Progenitor cell of endocrine pancreas (in vitro differentiated cells): ENCODE results near the gene MMP1. TPM values are rescaled to one million over a fixed set of nuclear protein-coding genes. Genes with fewer than 3 reads are reported as not detected.

ENCODE experiments used
- DNase-seq: peaks from one replicate; pipeline ENCODE4 v3.0.0; 2021; ENCODE audit warnings: low spot score; ENCODE audit not compliant: unreplicated experiment
- H3K27ac Mint-ChIP-seq: 2 replicates; pipeline ENCODE4 v1.8.0; 2021; ENCODE audit warnings: mild to moderate bottlenecking, moderate library complexity, mixed read lengths
- H3K27me3 Mint-ChIP-seq: 2 replicates; pipeline ENCODE4 v1.8.0; 2021; ENCODE audit warnings: mixed read lengths
- H3K36me3 Mint-ChIP-seq: 2 replicates; pipeline ENCODE4 v1.8.0; 2022; ENCODE audit warnings: mixed read lengths; ENCODE audit not compliant: insufficient read depth
- H3K4me1 Mint-ChIP-seq: 2 replicates; pipeline ENCODE4 v1.8.0; 2021; ENCODE audit warnings: low read depth, mixed read lengths
- H3K4me3 Mint-ChIP-seq: 2 replicates; pipeline ENCODE4 v1.8.0; 2021; ENCODE audit warnings: low read depth, mild to moderate bottlenecking, moderate library complexity, mixed read lengths
- H3K9me3 Mint-ChIP-seq: 2 replicates; pipeline ENCODE4 v1.8.0; 2021; ENCODE audit warnings: low read depth, mixed read lengths
- total RNA-seq: library from RNA; stranded (reverse); gene quantifications from 2 replicates; pipeline ENCODE4 v1.2.1, GENCODE V29; 2021
- TF ChIP-seq, protein P1 (sequence below): fragments of 200-600 bp; sonication (generic); IDR thresholded peaks from one replicate; pipeline ENCODE4 v1.5.0; 2021; ENCODE audit warnings: antibody characterized with exemption, mild to moderate bottlenecking; ENCODE audit not compliant: unreplicated experiment

Gene MMP1
- total RNA-seq, 1 donor from 2014 or later: 0.24 TPM

DNA sequence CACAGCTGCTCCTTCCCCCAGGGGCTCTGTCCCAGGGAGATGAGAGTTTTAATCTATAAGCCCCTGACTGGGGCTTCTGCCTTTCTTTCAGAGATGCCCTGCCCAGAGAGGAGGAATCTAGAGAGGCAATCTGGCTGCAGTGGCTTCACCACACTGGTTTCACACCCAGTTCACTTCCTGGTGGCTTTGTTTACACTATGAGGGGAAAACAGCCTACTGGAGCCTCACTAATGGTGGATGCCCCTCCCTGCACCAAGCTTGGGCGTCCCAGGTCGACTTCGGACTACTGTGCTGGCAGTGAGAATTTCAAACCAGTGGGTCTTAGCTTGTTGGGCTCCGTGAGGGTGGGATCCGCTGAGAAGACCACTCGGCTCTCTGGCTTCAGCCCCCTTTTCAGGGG lies 21.5 kb upstream of the MMP1 start:
- TF ChIP-seq, protein P1, sequence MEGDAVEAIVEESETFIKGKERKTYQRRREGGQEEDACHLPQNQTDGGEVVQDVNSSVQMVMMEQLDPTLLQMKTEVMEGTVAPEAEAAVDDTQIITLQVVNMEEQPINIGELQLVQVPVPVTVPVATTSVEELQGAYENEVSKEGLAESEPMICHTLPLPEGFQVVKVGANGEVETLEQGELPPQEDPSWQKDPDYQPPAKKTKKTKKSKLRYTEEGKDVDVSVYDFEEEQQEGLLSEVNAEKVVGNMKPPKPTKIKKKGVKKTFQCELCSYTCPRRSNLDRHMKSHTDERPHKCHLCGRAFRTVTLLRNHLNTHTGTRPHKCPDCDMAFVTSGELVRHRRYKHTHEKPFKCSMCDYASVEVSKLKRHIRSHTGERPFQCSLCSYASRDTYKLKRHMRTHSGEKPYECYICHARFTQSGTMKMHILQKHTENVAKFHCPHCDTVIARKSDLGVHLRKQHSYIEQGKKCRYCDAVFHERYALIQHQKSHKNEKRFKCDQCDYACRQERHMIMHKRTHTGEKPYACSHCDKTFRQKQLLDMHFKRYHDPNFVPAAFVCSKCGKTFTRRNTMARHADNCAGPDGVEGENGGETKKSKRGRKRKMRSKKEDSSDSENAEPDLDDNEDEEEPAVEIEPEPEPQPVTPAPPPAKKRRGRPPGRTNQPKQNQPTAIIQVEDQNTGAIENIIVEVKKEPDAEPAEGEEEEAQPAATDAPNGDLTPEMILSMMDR: no peak
- Mint-ChIP-seq H3K27me3 (no peaks in the 10 kb centered on the region), H3K36me3 (no peaks in the 10 kb centered on the region), H3K4me1 (no peaks in the 10 kb centered on the region), H3K27ac (no peak overlapping the region), H3K4me3 (no peak overlapping the region), H3K9me3 (peaks cover 19% of the 10 kb centered on the region)
- no peak for DNase-seq

DNA sequence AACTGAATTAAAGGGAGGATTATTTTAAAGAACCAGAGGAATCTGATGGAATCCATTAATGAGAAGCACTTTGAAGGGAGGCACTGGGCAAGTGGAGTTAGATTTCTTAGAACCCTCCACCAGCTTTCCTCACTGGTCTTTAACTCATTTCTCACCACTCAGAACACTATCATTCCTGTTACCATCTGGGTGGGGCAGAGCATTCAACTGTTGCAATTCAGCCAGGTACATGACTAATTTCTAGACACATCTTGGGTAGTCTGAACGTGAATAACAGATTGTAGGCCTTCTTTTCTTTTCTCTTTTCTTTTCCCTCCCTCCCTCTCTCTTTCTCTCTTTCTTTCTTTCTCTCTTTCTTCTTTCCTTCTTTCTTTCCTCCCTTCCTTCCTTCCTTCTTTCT lies 15.5 kb upstream of the MMP1 start:
- peaks cover 19% of the 10 kb centered on the region for H3K9me3 Mint-ChIP-seq
- H3K4me3 Mint-ChIP-seq: no peak overlapping the region
- H3K27me3 Mint-ChIP-seq: no peaks in the 10 kb centered on the region
- no peak overlapping the region for H3K27ac Mint-ChIP-seq
- no peaks in the 10 kb centered on the region for H3K36me3 Mint-ChIP-seq
- no peaks in the 10 kb centered on the region for H3K4me1 Mint-ChIP-seq
- TF ChIP-seq, protein P1: no peak
- no peak for DNase-seq

DNA sequence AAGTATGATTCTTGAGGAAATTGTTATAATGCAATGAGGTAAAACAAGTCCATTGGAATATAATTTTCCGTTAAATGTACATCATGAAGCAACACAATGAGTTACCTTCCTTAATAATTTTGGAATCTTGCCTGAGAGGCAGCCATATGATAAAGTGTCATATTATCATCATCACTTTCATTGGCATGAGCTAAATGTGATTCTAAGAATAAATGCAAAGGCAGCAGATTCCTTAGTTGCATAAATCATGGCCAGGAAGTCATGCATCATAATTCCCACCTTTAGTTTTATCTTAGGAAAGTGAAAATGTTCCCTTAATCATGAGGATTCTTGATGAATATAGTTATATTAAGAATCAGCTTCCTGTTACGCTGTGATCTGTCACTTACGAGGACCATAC lies 14.2 kb upstream of the MMP1 start:
- no peaks in the 10 kb centered on the region for H3K4me1 Mint-ChIP-seq
- no peaks in the 10 kb centered on the region for H3K27me3 Mint-ChIP-seq
- no peak for DNase-seq
- TF ChIP-seq, protein P1: no peak
- H3K27ac Mint-ChIP-seq: no peak overlapping the region
- H3K36me3 Mint-ChIP-seq: no peaks in the 10 kb centered on the region
- no peak overlapping the region for H3K4me3 Mint-ChIP-seq
- peaks cover 16% of the 10 kb centered on the region for H3K9me3 Mint-ChIP-seq

DNA sequence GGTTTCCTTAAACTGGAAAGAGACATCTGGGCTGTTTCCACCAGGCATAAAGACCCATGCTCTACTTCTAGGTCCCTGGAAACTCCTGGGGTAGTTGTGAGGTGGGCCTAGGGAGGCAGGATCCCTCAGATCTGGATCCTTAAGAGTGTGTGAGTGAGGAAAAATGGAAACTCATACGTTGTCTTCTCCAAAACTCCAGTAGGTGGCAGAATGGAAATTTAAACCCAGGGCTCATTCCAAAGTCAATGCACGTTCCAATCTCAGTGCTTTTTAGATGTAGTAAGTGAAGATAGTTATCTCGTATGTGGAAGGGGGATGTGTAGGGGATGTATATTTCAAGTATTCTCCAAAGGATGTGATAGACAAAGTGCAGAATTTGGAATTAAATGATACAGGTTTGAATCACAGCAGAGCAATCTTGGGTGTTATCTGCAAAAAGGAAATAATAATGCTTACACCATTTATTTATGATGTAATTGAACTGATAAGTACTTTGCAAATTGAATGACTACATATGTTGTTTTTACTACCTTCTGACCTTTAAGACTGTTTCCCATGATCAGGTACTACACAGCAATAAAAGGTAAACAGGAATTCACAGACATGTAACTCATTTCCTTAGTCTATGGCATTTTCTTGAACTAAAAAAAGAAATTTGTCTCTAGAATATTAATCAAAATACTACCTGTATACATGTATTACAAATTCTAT lies 13.1 kb upstream of the MMP1 start:
- Mint-ChIP-seq H3K36me3 (no peaks in the 10 kb centered on the region), H3K27me3 (no peaks in the 10 kb centered on the region), H3K4me3 (no peak overlapping the region), H3K27ac (no peak overlapping the region), H3K9me3 (peaks cover 9% of the 10 kb centered on the region), H3K4me1 (no peaks in the 10 kb centered on the region)
- TF ChIP-seq, protein P1: peak; percentile 56
- DNase-seq: no peak

DNA sequence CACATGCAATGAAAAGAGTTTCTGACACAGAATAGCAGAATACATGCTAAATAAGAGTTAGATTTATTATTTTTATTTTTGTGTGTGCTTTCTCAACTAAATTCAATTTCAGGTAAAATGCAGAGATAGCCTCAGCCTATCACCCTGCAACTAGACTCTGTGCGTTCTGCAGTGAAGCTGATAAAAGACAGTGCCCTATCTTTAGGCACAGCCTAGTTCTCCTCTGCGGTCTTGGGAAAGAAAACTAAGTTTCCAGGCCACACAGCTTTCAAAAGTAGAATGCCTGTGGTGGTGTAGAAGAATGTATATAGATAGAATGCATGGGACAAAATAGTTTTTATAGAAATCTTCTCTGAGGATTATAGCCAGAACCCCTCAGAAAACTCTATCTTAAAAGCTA lies 12.0 kb upstream of the MMP1 start:
- Mint-ChIP-seq H3K4me3 (no peak overlapping the region), H3K4me1 (no peaks in the 10 kb centered on the region), H3K27ac (no peak overlapping the region), H3K36me3 (no peaks in the 10 kb centered on the region), H3K9me3 (peaks cover 4% of the 10 kb centered on the region), H3K27me3 (no peaks in the 10 kb centered on the region)
- DNase-seq: no peak
- TF ChIP-seq, protein P1: no peak
